ENCODE data around the gene USP49. TPM values are rescaled to one million over a fixed set of nuclear protein-coding genes. Genes with fewer than 3 reads are reported as not detected.

USP49 gene
- total RNA-seq, 1 donor from 2014 or later = 4.1 TPM

GRCh38 chr6:41759905-41760579 is 135.1 kb downstream of the USP49 start:
- no peak for DNase-seq (ENCODE audit: extremely low read depth, low read depth, low spot score)

- DNase-seq (ENCODE audit: extremely low read depth, low read depth, low spot score) = no peak
Observed at GRCh38 chr6:41759106-41759904, 135.9 kb downstream of the USP49 start.

GRCh38 chr6:41758641-41759035 is 136.5 kb downstream of the USP49 start:
- DNase-seq (ENCODE audit: extremely low read depth, low read depth, low spot score) = no peak

GRCh38 chr6:41757931-41758640 is 137.1 kb downstream of the USP49 start:
- DNase-seq (ENCODE audit: extremely low read depth, low read depth, low spot score) = no peak

GRCh38 chr6:41757271-41757670 is 137.9 kb downstream of the USP49 start:
- DNase-seq (ENCODE audit: extremely low read depth, low read depth, low spot score) = no peak

GRCh38 chr6:41756354-41756753 is 138.8 kb downstream of the USP49 start:
- DNase-seq (ENCODE audit: extremely low read depth, low read depth, low spot score) = no peak

GRCh38 chr6:41755895-41756294 is 139.3 kb downstream of the USP49 start:
- no peak for DNase-seq (ENCODE audit: extremely low read depth, low read depth, low spot score)

GRCh38 chr6:41750374-41750773 is 144.8 kb downstream of the USP49 start:
- DNase-seq (ENCODE audit: extremely low read depth, low read depth, low spot score) = no peak

GRCh38 chr6:41748542-41748941 is 146.6 kb downstream of the USP49 start:
- DNase-seq (ENCODE audit: extremely low read depth, low read depth, low spot score) = no peak

GRCh38 chr6:41748102-41748477 is 147.1 kb downstream of the USP49 start:
- no peak for DNase-seq (ENCODE audit: extremely low read depth, low read depth, low spot score)

- no peak for DNase-seq (ENCODE audit: extremely low read depth, low read depth, low spot score)
Observed at GRCh38 chr6:41747256-41748101, 147.7 kb downstream of the USP49 start, which contains the start of gene PGC. PGC (minus strand) TSS chr6:41747397; CDS start chr6:41747334, 63 bp downstream.

GRCh38 chr6:41746107-41746506 is 149.1 kb downstream of the USP49 start:
- DNase-seq (ENCODE audit: extremely low read depth, low read depth, low spot score) = no peak

GRCh38 chr6:41744236-41744787 is 150.9 kb downstream of the USP49 start:
- DNase-seq (ENCODE audit: extremely low read depth, low read depth, low spot score) = no peak

GRCh38 chr6:41743406-41744235 is 151.6 kb downstream of the USP49 start:
- DNase-seq (ENCODE audit: extremely low read depth, low read depth, low spot score) = no peak

GRCh38 chr6:41741625-41742490 is 153.3 kb downstream of the USP49 start:
- no peak for DNase-seq (ENCODE audit: extremely low read depth, low read depth, low spot score)

- no peak for DNase-seq (ENCODE audit: extremely low read depth, low read depth, low spot score)
Observed at GRCh38 chr6:41740366-41741162, 154.6 kb downstream of the USP49 start.

Data from glomerular endothelial cell (primary cell).